H1 (cell line): Measurements from ENCODE around the gene GTF2F2. TPM values are rescaled to one million over a fixed set of nuclear protein-coding genes. Genes with fewer than 3 reads are reported as not detected.

Experiments used
- CREB1 ChIP-seq: IDR thresholded peaks from 2 replicates; pipeline ENCODE4 v1.6.1; 2012; ENCODE audit warnings: inconsistent platforms
- GABPA ChIP-seq: IDR thresholded peaks from 2 replicates; pipeline ENCODE4 v1.6.1; 2011; ENCODE audit warnings: mild to moderate bottlenecking, low read length, moderate library complexity, borderline replicate concordance; ENCODE audit not compliant: insufficient read depth
- MAFK ChIP-seq: IDR thresholded peaks from 2 replicates; pipeline ENCODE4 v1.6.1; 2012; ENCODE audit warnings: low read depth, mild to moderate bottlenecking, improper control_type of control experiment, low read length
- RXRA ChIP-seq: IDR thresholded peaks from 2 replicates; pipeline ENCODE4 v1.6.1; 2011; ENCODE audit warnings: low read depth, mild to moderate bottlenecking, low read length, moderate library complexity; ENCODE audit not compliant: insufficient read depth
- TAF7 ChIP-seq: optimal IDR thresholded peaks from 2 replicates; pipeline ENCODE3; 2011; ENCODE audit warnings: low read depth, mild to moderate bottlenecking, inconsistent platforms, low read length, moderate library complexity, borderline replicate concordance
- polyA plus RNA-seq, 7 experiments: library from polyadenylated mRNA; depleted of rRNA in 3 of 7; stranded (reverse) in 5 of 7; unstranded in 2 of 7; fragments of >200 nt in 5 of 7; fragments of 200-250 nt in 2 of 7; gene quantifications; 1 replicate in 5 of 7; 2 replicates in 1 of 7; 4 replicates in 1 of 7; pipeline versions ENCODE4 v1.2.1 to v1.2.3, GENCODE V29; 2011 to 2013; ENCODE audit warnings: missing spikeins in 2 of 7, mixed read lengths in 2 of 7
- total RNA-seq: library from RNA; stranded (reverse); fragmentation: NEBNext Ultra II Directional; extraction: Animal tissue kit (Norgen Biotek cat#: 25700); gene quantifications from 2 replicates; pipeline ENCODE4 v1.2.1, GENCODE V29; 2021
- TF ChIP-seq, protein P1 (sequence below): IDR thresholded peaks from 2 replicates; pipeline ENCODE4 v1.6.1; 2011; ENCODE audit warnings: low read depth, mild to moderate bottlenecking, low read length; ENCODE audit not compliant: insufficient read depth

Gene GTF2F2
- total and polyA plus RNA-seq, 2 of the 8 experiments (the other 6 are each of a cell fraction or from before 2014, with no cell fraction given): 10.8 to 31.1 TPM

DNA sequence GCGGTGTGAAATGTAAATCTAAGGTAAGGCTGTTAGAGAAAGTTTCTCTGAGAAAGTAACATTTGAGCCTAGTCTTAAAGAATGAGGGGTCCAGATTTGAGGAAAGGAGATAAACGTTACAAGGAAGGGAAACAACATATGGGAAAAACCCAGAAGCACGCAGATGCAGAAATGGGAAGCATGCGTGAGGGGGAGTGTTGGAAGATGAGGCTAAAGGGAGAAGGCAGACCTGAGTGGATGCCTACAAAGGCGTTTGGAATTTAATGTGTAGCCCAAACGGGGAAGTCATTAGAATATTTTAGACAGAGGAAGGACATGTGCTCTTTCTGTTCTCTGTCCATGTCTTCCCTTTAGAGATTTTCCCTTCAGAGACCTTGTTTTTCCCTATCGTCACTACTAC is 159.7 kb downstream of the GTF2F2 start (continued):
- TF ChIP-seq, protein P1, sequence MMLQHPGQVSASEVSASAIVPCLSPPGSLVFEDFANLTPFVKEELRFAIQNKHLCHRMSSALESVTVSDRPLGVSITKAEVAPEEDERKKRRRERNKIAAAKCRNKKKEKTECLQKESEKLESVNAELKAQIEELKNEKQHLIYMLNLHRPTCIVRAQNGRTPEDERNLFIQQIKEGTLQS: no peak
- no peak for TF ChIP-seq RXRA
- TF ChIP-seq MAFK: no peak
- TF ChIP-seq GABPA: no peak
- TF ChIP-seq CREB1: no peak
- no peak for TF ChIP-seq TAF7
- TF ChIP-seq, all 59 proteins: peak for 0
